Activated naive CD4-positive, alpha-beta T cell treated with anti-CD3 and anti-CD28 coated beads, Interleukin-2, amount 50 U/mL, for 16 hours (primary cell): ENCODE results near the gene ACTC1.

Experiments
- DNase-seq: peaks from one replicate; pipeline ENCODE4 v3.0.0-alpha.2; 2020

The ACTC1 gene

GRCh38 chr15:34755419-34755773 is 40.0 kb downstream of the ACTC1 start:
- DNase-seq: no peak

GRCh38 chr15:34754674-34755418 is 40.5 kb downstream of the ACTC1 start, which contains the start of gene GJD2:
Gene GJD2, minus strand, starts transcription at chr15:34754998. Its CDS starts 510 bp downstream, at chr15:34754488.
- no peak for DNase-seq

GRCh38 chr15:34754171-34754601 is 41.2 kb downstream of the ACTC1 start:
- DNase-seq: no peak

GRCh38 chr15:34753236-34753894 is 42.0 kb downstream of the ACTC1 start:
- DNase-seq: no peak

GRCh38 chr15:34749691-34750090 is 45.7 kb downstream of the ACTC1 start:
- DNase-seq: no peak
